ENCODE data around the gene CCT6B.
"Not testable (repeated sequence)": the region's sequence is repeated elsewhere in the genome, so short reads cannot be mapped to it uniquely, and the experiment has no call there.

CCT6B gene, protein sequence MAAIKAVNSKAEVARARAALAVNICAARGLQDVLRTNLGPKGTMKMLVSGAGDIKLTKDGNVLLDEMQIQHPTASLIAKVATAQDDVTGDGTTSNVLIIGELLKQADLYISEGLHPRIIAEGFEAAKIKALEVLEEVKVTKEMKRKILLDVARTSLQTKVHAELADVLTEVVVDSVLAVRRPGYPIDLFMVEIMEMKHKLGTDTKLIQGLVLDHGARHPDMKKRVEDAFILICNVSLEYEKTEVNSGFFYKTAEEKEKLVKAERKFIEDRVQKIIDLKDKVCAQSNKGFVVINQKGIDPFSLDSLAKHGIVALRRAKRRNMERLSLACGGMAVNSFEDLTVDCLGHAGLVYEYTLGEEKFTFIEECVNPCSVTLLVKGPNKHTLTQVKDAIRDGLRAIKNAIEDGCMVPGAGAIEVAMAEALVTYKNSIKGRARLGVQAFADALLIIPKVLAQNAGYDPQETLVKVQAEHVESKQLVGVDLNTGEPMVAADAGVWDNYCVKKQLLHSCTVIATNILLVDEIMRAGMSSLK

DNA sequence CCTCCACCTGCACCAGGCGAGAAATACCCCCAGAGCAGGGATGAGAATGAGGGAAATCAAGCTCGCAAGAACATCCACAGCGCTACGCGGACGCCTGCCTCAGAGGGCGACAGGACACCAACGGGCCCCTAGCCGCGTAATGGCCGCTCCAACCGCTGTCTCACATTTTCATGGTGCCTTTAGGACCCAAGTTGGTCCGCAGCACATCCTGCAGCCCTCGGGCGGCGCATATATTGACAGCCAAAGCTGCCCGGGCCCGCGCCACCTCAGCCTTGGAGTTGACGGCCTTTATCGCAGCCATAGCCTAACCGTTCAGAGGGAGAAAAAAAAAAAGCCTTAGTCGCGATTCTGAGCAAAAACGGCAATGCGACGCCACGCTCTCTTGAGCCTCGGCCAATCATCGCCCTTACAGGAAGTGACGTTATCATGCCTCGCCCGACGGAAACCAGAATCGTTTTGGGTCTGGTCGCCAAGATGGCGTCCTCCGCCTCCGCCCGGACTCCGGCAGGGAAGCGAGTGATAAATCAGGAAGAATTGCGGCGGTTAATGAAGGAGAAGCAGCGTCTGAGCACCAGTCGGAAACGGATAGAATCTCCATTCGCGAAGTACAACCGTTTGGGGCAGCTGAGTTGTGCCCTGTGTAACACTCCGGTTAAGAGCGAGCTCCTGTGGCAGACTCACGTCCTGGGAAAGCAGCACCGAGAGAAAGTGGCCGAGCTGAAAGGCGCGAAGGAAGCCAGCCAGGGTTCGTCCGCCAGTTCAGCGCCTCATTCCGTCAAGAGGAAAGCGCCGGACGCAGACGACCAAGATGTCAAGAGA is at the start of gene CCT6B, which contains the start of gene ZNF830:
CCT6B (minus strand) TSS at position 368 of the 819 bp plus-strand sequence; CDS start at position 301, 67 bp downstream.
ZNF830 (plus strand) TSS at position 448 of the 819 bp plus-strand sequence; CDS start at position 475, 27 bp downstream.
- DNase-seq (ENCODE audit: low spot score): peak; percentile 97

DNA sequence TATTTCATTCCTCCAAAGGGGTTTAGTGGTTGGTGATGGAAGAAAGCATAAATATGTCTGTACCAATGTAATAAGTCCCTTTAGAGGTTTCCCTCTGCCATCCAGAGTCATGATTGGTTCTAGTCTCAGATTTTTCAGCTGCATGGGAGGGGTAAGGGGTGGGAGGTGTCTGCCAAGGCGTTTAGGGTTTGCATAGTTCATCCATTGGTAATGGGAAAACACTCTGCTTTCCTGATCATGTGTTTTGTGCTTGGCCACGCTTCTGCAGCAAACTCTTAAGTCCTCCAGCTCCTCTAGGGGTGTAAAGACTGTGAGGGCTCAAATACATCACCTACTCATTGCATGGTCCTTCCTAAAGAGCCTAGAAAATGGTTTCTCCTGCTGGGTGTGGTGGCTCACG is 48.8 kb upstream of the CCT6B start:
- no peak for DNase-seq (ENCODE audit: low spot score)

DNA sequence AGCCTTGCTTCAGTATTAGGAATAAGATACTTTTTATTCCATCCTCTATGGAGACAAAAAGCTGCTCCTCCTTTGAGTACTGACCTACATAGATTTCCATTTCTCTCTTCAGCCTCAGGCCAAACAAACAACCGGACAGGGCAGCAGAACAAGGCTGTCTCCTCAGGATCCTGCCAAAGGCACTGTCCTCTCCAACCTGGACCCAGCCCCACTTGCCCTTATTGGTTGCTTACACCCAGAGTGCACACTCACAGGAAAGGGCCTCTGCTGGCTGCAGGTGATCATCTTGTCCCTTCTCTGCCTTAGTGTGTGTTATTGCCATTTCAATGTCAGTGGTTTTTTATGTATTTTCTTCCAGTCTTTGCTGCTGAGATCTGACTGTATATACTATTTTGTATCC is 45.7 kb upstream of the CCT6B start:
- DNase-seq (ENCODE audit: low spot score): no peak

GRCh38 chr17:35006345-35006744 is 45.1 kb upstream of the CCT6B start:
- no peak for DNase-seq (ENCODE audit: low spot score)

DNA sequence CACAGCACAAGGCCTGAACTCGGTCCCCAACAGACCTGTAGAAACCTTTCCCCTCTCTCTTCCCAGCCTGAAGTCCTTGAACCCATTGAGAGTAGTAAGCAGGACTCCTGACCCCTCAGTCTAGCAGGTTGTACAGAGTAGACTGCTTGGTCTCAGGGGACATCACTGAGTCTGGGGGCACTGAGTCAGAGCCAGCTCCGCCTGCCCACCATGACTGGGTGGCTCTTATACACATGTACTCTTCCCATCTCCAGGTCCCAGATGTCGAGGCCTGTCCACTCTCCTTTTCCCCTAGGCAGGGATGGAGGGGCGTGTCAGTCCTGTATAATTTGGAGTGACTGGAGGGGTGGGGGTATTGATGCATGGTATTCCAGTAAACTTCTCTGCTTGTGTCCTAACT is 42.5 kb upstream of the CCT6B start:
- no peak for DNase-seq (ENCODE audit: low spot score)

DNA sequence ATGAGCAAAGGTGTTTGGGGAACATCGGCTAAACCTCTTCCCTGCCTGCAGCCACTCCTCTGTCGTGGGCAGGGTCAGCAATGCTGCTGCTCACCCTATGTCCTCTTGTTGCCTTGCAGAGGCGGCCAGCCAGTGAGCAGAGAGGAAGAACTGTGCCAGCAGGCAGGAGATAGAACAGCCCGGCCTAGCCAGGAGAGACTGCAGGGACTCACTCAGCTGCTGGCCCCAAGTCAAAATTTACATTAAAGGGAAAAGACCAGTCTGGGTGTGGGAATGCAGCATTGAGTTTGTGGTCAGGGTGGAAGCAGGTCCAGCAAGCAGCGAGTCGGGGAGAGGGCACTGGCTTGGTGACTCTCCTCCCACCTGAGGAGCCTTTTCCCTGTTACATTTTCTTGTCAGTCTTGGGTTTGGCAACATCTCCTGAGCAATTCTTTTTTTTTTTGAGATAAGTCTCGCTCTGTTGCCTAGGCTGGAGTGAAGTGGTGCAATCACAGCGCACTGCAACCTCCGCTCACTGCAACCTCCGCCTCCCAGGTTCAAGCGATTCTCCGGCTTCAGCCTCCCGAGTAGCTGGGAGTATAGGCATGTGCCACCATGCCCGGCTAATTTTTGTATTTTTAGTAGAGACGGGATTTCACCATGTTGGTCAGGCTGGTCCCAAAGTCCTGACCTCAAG is 41.8 kb upstream of the CCT6B start:
- no peak for DNase-seq (ENCODE audit: low spot score)

GRCh38 chr17:35001549-35001948 is 40.3 kb upstream of the CCT6B start:
- no peak for DNase-seq (ENCODE audit: low spot score)

DNA sequence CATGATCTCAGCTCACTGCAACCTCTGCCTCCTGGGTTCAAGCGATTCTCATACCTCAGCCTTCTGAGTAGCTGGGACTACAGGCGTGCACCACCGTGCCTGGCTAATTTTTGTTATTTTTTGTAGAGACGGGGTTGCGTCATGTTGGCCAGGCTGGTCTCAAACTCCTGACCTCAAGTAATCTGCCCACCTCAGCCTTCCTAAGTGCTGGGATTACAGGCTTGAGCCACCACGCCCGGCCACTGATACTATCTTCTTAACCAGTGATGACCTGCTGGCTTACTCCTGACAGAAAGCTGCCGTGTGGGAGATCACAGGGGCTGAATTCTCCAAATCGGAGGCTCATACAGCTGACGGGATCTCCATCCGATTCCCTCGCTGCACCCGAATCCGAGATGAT is 39.7 kb upstream of the CCT6B start:
- not testable (repeated sequence) for DNase-seq (ENCODE audit: low spot score)

- DNase-seq (ENCODE audit: low spot score): no peak
These were observed 38.2 kb upstream of the CCT6B start for GRCh38 chr17:34999456-34999855.

DNA sequence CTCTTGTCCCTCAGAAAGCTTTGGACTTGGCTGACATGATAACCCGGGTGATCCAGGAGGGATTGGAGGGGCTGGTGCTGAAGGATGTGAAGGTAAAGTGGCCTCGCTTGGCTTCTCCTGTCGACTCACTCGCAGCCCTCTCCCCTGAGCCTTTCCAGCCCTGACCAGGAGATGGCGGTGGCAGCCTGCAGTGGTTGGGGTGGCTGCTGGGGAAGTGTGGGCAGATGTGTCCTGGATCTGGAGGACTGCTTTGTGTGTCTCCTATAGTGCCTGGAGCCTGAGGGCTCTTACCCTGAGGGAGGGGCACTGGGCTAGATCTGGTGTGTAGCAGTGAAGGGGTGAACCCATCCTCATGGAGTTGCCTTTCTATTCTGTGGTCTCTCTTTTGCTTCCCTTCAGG is 36.9 kb upstream of the CCT6B start:
- peak; percentile 77 for DNase-seq (ENCODE audit: low spot score)

DNA sequence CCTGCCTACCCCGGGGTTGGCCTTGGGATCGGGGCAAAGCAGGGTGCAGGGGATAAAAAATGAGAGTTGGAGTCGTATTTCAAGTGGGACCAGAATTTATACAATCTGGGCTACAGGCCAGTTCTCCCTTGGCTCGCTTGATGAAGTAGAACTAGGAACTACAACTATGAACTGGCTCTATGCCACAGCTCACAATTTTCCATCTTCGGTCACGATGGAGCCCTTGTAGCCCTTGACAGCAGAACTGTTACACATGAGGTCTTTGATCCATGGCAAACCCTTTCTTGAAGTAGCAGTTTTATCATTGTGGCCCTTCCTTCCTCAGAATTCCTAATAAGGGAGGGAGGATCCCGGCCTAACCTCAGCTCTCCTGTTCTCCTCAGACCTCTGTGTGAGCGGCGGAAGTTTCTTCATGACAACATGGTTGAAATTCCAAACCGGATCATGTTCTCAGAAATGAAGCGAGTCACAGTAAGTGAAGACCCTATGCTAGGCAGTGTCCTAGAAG is 36.1 kb upstream of the CCT6B start:
- no peak for DNase-seq (ENCODE audit: low spot score)

GRCh38 chr17:34996422-34997285 is 35.4 kb upstream of the CCT6B start:
- DNase-seq (ENCODE audit: low spot score): no peak

DNA sequence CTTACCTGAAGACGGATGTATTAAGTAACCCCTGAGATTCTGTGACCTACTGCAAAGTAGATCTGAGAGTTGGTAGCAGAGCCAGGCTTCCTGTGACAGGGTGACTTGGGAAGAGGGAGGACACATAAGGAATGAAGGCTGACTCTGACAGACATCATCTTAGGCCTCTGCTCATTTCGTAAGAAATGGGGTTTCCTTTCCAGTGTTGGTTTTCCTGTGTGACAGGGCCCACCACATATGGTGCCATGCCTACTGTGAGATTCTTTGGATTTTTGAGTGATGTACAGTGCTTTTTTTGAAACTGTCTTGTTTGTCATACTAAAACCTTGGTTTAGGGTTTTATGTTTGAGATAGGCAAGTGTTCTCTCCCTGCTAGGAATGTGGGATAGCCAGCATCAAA is 31.8 kb upstream of the CCT6B start:
- DNase-seq (ENCODE audit: low spot score): no peak

DNA sequence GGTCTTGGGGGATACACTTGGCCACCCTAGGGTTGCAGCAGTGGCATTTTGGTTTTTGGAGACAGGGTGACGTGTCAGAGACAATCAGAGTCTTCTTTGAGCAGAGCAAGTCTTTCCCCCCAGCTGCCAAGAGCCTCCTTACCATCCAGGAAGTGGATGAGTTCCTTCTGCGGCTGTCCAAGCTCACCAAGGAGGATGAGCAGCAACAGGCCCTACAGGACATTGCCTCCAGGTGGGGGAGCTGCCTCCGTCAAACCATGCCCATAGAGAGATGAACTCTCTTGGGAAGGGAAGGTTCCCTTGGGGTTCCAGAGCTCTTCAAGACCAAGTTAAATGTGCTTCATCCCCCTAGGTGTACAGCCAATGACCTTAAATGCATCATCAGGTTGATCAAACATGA is 30.3 kb upstream of the CCT6B start:
- no peak for DNase-seq (ENCODE audit: low spot score)

GRCh38 chr17:34990921-34991365 is 29.7 kb upstream of the CCT6B start:
- DNase-seq (ENCODE audit: low spot score): no peak

- DNase-seq (ENCODE audit: low spot score): no peak
These were observed 28.2 kb upstream of the CCT6B start for GRCh38 chr17:34989473-34989872.

DNA sequence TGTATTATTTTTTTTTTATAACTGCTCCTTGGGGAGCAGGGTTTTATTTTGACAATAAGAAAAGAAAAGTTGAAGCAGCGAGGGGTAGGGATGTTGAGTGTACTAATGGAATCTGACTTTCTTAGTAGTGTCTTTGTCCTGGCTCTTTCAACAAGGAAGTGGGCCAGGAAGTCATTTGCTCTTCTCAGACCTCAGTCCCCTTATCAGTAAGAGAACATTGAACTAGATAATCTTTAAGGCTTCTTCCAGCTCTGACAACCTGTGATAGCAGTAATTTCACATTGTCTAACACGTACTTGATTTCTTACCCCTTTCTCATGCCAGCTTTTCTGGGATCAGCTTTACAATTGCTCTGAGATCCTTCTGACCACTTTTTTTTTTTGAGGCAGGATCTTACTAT is 27.4 kb upstream of the CCT6B start:
- no peak for DNase-seq (ENCODE audit: low spot score)

GRCh38 chr17:34987232-34987631 is 26.0 kb upstream of the CCT6B start:
- no peak for DNase-seq (ENCODE audit: low spot score)

- DNase-seq (ENCODE audit: low spot score): peak; percentile 25
These were observed 20.4 kb upstream of the CCT6B start for GRCh38 chr17:34981538-34982241.
